Uterus (tissue), 4 donors: ENCODE measurements around the gene SGTA. TPM values are rescaled to one million over a fixed set of nuclear protein-coding genes. Genes with fewer than 3 reads are reported as not detected.

Source experiments
- DNase-seq, 2 donors: peaks; one replicate each; pipeline ENCODE4 v3.0.0-alpha.2; 2019 to 2020
- H3K27ac ChIP-seq, 2 donors: fragments of 200-600 bp; sonication (generic); 1 replicate in 1 of 2; 2 replicates in 1 of 2; pipeline ENCODE4 v1.5.1; 2016 to 2018
- H3K27me3 ChIP-seq, 2 donors: fragments of 200-600 bp; sonication (generic); one replicate each; pipeline ENCODE4 v1.5.1; 2018 to 2019; ENCODE audit warnings: control low read depth in 1 of 2
- H3K36me3 ChIP-seq, 2 donors: fragments of 200-600 bp; sonication (generic); one replicate each; pipeline ENCODE4 v1.5.1; 2019; ENCODE audit warnings: control low read depth in 1 of 2
- H3K4me1 ChIP-seq, 2 donors: fragments of 200-600 bp; sonication (generic); one replicate each; pipeline ENCODE4 v1.5.1; 2018 to 2019; ENCODE audit warnings: control low read depth in 1 of 2
- H3K4me3 ChIP-seq, 2 donors: fragments of 200-600 bp; sonication (generic); 1 replicate in 1 of 2; 2 replicates in 1 of 2; pipeline ENCODE4 v1.5.1; 2018 to 2019; ENCODE audit warnings: mild to moderate bottlenecking in 1 of 2
- H3K9me3 ChIP-seq, 2 donors: fragments of 200-600 bp; sonication (generic); one replicate each; pipeline ENCODE4 v1.5.1; 2019; ENCODE audit warnings: control low read depth in 1 of 2
- CTCF ChIP-seq, 4 experiments: fragments of 200-600 bp in 2 of 4; fragments of 450-650 bp in 2 of 4; sonication (generic) in 2 of 4; IDR thresholded peaks; one replicate each; pipeline ENCODE4 v1.5.1; 2016 to 2019; ENCODE audit warnings: antibody characterized with exemption in 4 of 4, mild to moderate bottlenecking in 2 of 4, moderate library complexity in 1 of 4
- POLR2A ChIP-seq, 2 donors: fragments of 450-650 bp; IDR thresholded peaks; one replicate each; pipeline ENCODE4 v1.6.1; 2016; ENCODE audit warnings: antibody characterized with exemption in 2 of 2, mild to moderate bottlenecking in 1 of 2, moderate library complexity in 1 of 2
- intact Hi-C: fragments of 100-400 bp; cut with DNase I; formaldehyde crosslinking; loops from one replicate; pipeline ENCODE4 v1.15.1; 2023; ENCODE audit warnings: low total_unique reads
- total RNA-seq, 4 donors: library from RNA; depleted of rRNA in 3 of 4; stranded (reverse); fragments of >200 nt in 3 of 4; gene quantifications; one replicate each; pipeline versions ENCODE4 v1.1.0 to v1.2.4, GENCODE V29; 2014 to 2023
- donor health status: DM: yes; HTN: yes; CAD: no.

SGTA gene
- total RNA-seq, 4 donors from 2014 or later, result 9.5 to 50.7 (median 23.6) TPM

GRCh38 chr19:2723345-2723715 is 59.7 kb downstream of the SGTA start:
- H3K4me3 ChIP-seq, result no peak overlapping the region
- H3K4me1 ChIP-seq, result peaks cover 0 to 32% of the 10 kb centered on the region in 2 donors
- peaks cover 0 to 8% of the 10 kb centered on the region in 2 donors for H3K27me3 ChIP-seq
- H3K27ac ChIP-seq, result peak overlapping the region; percentile 81 to 88
- no peak for DNase-seq
- no peaks in the 10 kb centered on the region for H3K9me3 ChIP-seq
- TF ChIP-seq POLR2A (IDR thresholded peaks at IDR 0.05), result no peak
- TF ChIP-seq CTCF (IDR thresholded peaks at IDR 0.05), result no peak
- no peaks in the 10 kb centered on the region for H3K36me3 ChIP-seq
- intact Hi-C loops, result no loop called here

- peaks cover 0 to 32% of the 10 kb centered on the region in 2 donors for H3K4me1 ChIP-seq
- DNase-seq, result peak; percentile 82 to 86
- H3K27me3 ChIP-seq, result peaks cover 0 to 8% of the 10 kb centered on the region in 2 donors
- H3K4me3 ChIP-seq, result no peak overlapping the region
- intact Hi-C loops, result no loop called here
- H3K27ac ChIP-seq, result peak overlapping the region; percentile 81 to 88
- no peak for TF ChIP-seq CTCF (IDR thresholded peaks at IDR 0.05)
- peak in 1 of 2 donors; percentile 40 for TF ChIP-seq POLR2A (IDR thresholded peaks at IDR 0.05)
- H3K36me3 ChIP-seq, result no peaks in the 10 kb centered on the region
- no peaks in the 10 kb centered on the region for H3K9me3 ChIP-seq
Measured at GRCh38 chr19:2722541-2723344, 60.3 kb downstream of the SGTA start.

GRCh38 chr19:2721570-2722540 is 61.2 kb downstream of the SGTA start:
- Histone ChIP-seq H3K36me3 (no peaks in the 10 kb centered on the region), H3K27ac (peak overlapping the region; percentile 81 to 88), H3K4me1 (peaks cover 0 to 32% of the 10 kb centered on the region in 2 donors), H3K27me3 (peaks cover 0 to 8% of the 10 kb centered on the region in 2 donors), H3K4me3 (peak overlapping the region; percentile 33 to 45), H3K9me3 (no peaks in the 10 kb centered on the region)
- TF ChIP-seq CTCF (IDR thresholded peaks at IDR 0.05) (no peak), POLR2A (IDR thresholded peaks at IDR 0.05) (no peak)
- intact Hi-C loops, result no loop called here
- no peak for DNase-seq

GRCh38 chr19:2720777-2721569 is 62.1 kb downstream of the SGTA start, which contains the start of gene DIRAS1:
Gene DIRAS1 (minus strand): TSS chr19:2721372. CDS start chr19:2717806, 3,566 bp downstream.
- intact Hi-C loops, result no loop called here
- Histone ChIP-seq H3K36me3 (no peaks in the 10 kb centered on the region), H3K4me3 (peak within 1 kb of the TSS; percentile 45 to 53), H3K9me3 (no peaks in the 10 kb centered on the region), H3K4me1 (peaks cover 0 to 32% of the 10 kb centered on the region in 2 donors), H3K27ac (peak within 1 kb of the TSS; percentile 81 to 88), H3K27me3 (no peaks in the 10 kb centered on the region)
- TF ChIP-seq POLR2A (IDR thresholded peaks at IDR 0.05) (peak in 1 of 2 donors; percentile 12), CTCF (IDR thresholded peaks at IDR 0.05) (no peak)
- no peak for DNase-seq
